GM10248 (cell line): Measurements from ENCODE around the gene FAT1.

Source experiments
- CTCF ChIA-PET: fragments of 300-600 bp; sonication (Branson Sonifier 250); formaldehyde crosslinking; extraction: SDS; loops from one replicate; lab custom pipeline; 2021; ENCODE audit warnings: antibody characterized with exemption; lab: Yijun Ruan, JAX
- POLR2A ChIA-PET: fragments of 350-650 bp; sonication (Branson Sonifier 250); formaldehyde crosslinking; extraction: SDS; loops from one replicate; lab custom pipeline; 2020; ENCODE audit warnings: antibody characterized with exemption; lab: Yijun Ruan, JAX
- DNase-seq: peaks from one replicate; pipeline ENCODE4 v3.0.0; 2012; ENCODE audit errors: extremely low spot score
- TF ChIP-seq, protein P1 (sequence below): IDR thresholded peaks from 2 replicates; pipeline ENCODE4 v1.5.1; 2012; ENCODE audit warnings: mild to moderate bottlenecking, low read depth; ENCODE audit errors: extremely low read depth, missing control alignments, control extremely low read depth

Gene FAT1, protein sequence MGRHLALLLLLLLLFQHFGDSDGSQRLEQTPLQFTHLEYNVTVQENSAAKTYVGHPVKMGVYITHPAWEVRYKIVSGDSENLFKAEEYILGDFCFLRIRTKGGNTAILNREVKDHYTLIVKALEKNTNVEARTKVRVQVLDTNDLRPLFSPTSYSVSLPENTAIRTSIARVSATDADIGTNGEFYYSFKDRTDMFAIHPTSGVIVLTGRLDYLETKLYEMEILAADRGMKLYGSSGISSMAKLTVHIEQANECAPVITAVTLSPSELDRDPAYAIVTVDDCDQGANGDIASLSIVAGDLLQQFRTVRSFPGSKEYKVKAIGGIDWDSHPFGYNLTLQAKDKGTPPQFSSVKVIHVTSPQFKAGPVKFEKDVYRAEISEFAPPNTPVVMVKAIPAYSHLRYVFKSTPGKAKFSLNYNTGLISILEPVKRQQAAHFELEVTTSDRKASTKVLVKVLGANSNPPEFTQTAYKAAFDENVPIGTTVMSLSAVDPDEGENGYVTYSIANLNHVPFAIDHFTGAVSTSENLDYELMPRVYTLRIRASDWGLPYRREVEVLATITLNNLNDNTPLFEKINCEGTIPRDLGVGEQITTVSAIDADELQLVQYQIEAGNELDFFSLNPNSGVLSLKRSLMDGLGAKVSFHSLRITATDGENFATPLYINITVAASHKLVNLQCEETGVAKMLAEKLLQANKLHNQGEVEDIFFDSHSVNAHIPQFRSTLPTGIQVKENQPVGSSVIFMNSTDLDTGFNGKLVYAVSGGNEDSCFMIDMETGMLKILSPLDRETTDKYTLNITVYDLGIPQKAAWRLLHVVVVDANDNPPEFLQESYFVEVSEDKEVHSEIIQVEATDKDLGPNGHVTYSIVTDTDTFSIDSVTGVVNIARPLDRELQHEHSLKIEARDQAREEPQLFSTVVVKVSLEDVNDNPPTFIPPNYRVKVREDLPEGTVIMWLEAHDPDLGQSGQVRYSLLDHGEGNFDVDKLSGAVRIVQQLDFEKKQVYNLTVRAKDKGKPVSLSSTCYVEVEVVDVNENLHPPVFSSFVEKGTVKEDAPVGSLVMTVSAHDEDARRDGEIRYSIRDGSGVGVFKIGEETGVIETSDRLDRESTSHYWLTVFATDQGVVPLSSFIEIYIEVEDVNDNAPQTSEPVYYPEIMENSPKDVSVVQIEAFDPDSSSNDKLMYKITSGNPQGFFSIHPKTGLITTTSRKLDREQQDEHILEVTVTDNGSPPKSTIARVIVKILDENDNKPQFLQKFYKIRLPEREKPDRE (N-terminal part only)

DNA sequence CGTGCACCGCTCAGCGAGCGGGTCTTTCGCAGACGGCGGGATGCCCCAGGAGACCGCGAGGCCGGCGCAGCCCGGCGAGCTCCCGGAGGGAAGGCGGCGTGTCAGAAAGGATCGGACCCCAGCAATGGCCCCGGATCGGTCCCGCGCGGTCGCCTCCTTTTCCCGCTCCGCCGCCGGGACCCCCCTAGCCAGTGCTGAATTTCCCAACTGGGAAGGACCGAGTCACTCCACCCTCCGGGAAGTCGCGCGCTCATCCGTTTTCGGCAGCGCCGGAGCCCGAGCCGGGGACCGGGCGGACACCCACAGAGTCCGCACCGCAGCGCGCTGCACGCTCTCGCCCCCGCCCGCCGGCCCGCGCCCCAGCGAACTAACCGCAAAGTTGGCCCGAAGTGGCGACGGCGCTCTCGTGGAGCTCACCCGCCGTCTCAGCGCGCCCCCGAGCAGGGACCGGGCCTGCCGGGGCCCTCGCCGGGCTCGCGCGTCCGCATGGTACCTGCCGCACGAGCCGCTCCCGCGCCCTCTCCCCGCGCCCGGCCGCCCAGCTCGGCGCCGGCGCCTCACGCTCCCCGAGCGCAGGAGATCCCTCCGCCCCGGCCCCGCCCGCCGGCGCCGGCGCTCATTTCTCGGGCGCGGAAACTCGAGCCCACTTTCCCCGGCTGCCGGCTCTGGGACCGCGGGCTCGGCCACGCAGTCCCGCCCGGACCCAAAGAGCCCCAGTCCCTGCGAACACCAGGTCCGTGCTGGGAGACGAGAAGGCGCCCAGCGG is at the start of gene FAT1:
Gene FAT1 (minus strand): TSS at position 565 of the 766 bp plus-strand sequence. CDS start 14,029 bp downstream, outside the sequence.
- CTCF ChIA-PET: no interaction called here
- no peak for DNase-seq
- POLR2A ChIA-PET: no interaction called here
- TF ChIP-seq, protein P1, sequence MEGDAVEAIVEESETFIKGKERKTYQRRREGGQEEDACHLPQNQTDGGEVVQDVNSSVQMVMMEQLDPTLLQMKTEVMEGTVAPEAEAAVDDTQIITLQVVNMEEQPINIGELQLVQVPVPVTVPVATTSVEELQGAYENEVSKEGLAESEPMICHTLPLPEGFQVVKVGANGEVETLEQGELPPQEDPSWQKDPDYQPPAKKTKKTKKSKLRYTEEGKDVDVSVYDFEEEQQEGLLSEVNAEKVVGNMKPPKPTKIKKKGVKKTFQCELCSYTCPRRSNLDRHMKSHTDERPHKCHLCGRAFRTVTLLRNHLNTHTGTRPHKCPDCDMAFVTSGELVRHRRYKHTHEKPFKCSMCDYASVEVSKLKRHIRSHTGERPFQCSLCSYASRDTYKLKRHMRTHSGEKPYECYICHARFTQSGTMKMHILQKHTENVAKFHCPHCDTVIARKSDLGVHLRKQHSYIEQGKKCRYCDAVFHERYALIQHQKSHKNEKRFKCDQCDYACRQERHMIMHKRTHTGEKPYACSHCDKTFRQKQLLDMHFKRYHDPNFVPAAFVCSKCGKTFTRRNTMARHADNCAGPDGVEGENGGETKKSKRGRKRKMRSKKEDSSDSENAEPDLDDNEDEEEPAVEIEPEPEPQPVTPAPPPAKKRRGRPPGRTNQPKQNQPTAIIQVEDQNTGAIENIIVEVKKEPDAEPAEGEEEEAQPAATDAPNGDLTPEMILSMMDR: no peak

DNA sequence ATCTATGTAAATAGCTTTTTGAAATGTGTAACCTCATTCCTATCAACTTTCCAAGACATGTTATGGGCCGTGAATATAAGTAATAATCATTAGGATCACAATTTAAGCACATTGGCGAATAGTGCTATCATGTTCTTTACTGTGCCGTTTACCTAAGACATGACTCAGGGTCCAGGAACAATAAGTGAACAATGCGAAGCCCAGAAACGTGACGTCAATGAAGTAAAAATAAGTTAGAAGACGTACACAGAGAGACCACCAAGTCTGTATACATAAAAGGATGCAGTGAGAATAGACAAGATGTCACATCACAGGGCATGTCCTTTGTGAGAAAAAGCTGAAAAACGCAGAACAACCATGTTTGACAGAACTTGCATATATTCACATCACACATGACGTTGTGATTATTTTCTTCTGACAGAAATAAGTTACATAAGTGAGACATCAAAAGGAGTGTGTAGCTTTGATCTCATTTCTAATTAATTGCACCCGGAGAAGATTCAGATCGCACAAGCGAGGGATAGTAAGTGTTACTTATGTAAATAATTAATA is 49.4 kb upstream of the FAT1 start:
- TF ChIP-seq, protein P1: no peak
- ChIA-PET POLR2A (no interaction called here), CTCF (no interaction called here)
- no peak for DNase-seq

DNA sequence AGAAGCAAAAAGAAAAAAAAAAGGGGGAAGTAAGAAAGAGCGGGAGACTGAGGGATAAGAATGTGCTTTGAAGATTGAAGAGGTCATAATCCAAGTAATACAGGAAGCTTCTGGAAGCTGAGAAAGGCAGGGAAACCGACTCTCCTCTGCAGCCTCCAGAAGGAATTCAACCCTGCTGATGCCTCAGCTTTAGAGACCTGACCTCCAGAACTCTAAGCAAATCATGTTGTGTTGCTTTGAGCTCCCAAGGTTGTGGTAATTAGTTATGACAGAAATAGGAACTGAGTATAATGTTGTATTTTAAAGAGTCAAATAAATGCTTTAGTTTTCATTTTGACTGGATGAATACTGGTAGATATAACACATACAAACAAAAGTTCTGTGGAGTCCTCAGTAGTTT is 48.0 kb upstream of the FAT1 start:
- POLR2A ChIA-PET: no interaction called here
- CTCF ChIA-PET: no interaction called here
- no peak for DNase-seq
- TF ChIP-seq, protein P1: no peak

DNA sequence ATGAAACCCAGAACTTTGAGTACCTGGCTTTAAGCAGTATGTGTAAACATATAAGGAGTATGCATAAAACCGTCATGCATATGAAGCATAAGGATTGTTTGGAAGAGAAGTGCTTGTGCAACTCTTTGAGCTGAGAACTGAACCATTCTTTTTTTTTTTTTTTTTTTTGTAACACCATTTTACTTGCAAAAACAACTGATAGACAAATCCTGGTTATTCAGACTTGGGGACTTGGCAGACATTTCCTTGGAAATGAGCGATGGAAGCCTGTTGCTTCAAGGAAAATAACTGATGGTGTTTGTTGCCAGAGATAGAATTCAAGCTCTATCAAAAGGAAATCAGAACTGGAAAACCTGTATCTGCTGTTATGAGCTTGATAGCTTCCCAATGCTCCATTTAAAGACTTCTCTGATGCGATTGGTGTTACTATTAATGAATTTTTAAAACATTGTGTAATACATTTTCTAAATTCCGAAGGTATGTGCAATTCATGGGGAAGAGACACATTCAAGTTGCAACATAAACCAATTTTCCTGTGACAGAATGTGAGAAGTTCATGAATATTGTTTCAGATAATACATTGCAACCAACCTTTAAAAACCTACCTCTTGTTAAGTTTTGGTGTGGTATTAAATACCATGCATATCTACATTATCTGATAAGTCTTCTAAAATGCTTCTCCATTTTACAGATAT is 47.0 kb upstream of the FAT1 start:
- ChIA-PET CTCF (interaction anchor here (1.0 kb wide), 1 partner anchor 11 kb away, joined by 3 read pairs; no protein-coding TSS in a partner anchor), POLR2A (no interaction called here)
- no peak for DNase-seq
- TF ChIP-seq, protein P1: no peak

DNA sequence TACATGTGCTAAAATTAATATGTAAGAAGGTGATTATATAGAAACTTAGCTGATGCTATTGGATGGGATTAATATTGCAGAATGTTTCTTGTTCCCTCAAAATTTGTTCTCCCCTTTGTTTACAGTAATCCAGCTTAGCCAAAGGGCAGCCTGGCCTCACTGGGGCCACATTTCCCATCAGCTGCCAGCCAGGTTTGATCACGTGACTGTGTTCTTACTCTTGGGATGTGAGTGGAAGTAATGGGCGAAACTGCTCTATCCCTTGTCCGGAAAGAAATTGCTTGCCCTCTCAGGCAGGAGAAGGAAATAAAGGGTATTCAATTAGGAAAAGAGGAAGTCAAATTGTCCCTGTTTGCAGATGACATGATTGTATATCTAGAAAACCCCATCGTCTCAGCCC is 44.1 kb upstream of the FAT1 start:
- POLR2A ChIA-PET: no interaction called here
- no peak for DNase-seq
- CTCF ChIA-PET: no interaction called here
- TF ChIP-seq, protein P1: no peak
